GM18517 (cell line): ENCODE data around the gene EPG5.

Experiments used
- ATAC-seq: cut with Tn5 transposase; IDR thresholded peaks from one replicate; pipeline ENCODE4 v1.9.1; 2021; ENCODE audit warnings: mild to moderate bottlenecking, moderate library complexity; ENCODE audit not compliant: unreplicated experiment

Gene EPG5

GRCh38 chr18:45920367-45920766 lies 46.8 kb downstream of the EPG5 start:
- no peak for ATAC-seq

GRCh38 chr18:45916302-45916701 lies 50.8 kb downstream of the EPG5 start:
- ATAC-seq: no peak

GRCh38 chr18:45913276-45913675 lies 53.9 kb downstream of the EPG5 start:
- ATAC-seq: no peak

- ATAC-seq: no peak
Measured at GRCh38 chr18:45910405-45911023, 56.6 kb downstream of the EPG5 start.

GRCh38 chr18:45901654-45902210 lies 65.4 kb downstream of the EPG5 start:
- ATAC-seq: no peak

- ATAC-seq: no peak
Measured at GRCh38 chr18:45900623-45901022, 66.5 kb downstream of the EPG5 start.

- no peak for ATAC-seq
Measured at GRCh38 chr18:45896991-45897390, 70.1 kb downstream of the EPG5 start.

- ATAC-seq: no peak
Measured at GRCh38 chr18:45896452-45896851, 70.7 kb downstream of the EPG5 start.

GRCh38 chr18:45895339-45895738 lies 71.8 kb downstream of the EPG5 start:
- no peak for ATAC-seq

- no peak for ATAC-seq
Measured at GRCh38 chr18:45894818-45895217, 72.3 kb downstream of the EPG5 start.

GRCh38 chr18:45891806-45892205 lies 75.3 kb downstream of the EPG5 start:
- ATAC-seq: no peak

- ATAC-seq: no peak
Measured at GRCh38 chr18:45890606-45891005, 76.5 kb downstream of the EPG5 start.

GRCh38 chr18:45889419-45890064 lies 77.6 kb downstream of the EPG5 start:
- no peak for ATAC-seq

- no peak for ATAC-seq
Measured at GRCh38 chr18:45887585-45887984, 79.5 kb downstream of the EPG5 start.

GRCh38 chr18:45880876-45881558 lies 86.1 kb downstream of the EPG5 start:
- no peak for ATAC-seq

- ATAC-seq: peak; percentile 79
Measured at GRCh38 chr18:45879681-45880655, 87.2 kb downstream of the EPG5 start.

GRCh38 chr18:45877403-45877802 lies 89.7 kb downstream of the EPG5 start:
- ATAC-seq: no peak

- ATAC-seq: no peak
Measured at GRCh38 chr18:45876161-45876560, 91.0 kb downstream of the EPG5 start.

- peak; percentile 87 for ATAC-seq
Measured at GRCh38 chr18:45874491-45875184, 92.5 kb downstream of the EPG5 start.

- no peak for ATAC-seq
Measured at GRCh38 chr18:45871431-45872084, 95.6 kb downstream of the EPG5 start.
